Measurements from ENCODE around the gene IGFBPL1.

IGFBPL1 gene

GRCh38 chr9:38392235-38393127 lies 31.8 kb downstream of the IGFBPL1 start, which contains the start of gene ALDH1B1:
Gene ALDH1B1, plus strand, starts transcription at chr9:38392702. Its CDS starts 3,047 bp downstream, at chr9:38395749.
- Histone ChIP-seq H2AK5ac (ENCODE audit: low read length, severe bottlenecking) (peak within 1 kb of the TSS; percentile 10), H3K27me3 (ENCODE audit: control insufficient read depth in 1 of 2, insufficient read depth in 1 of 2, low read length in 2 of 2) (no peaks in the 10 kb centered on the region), H2BK12ac (ENCODE audit: low read length in 2 of 2) (peak within 1 kb of the TSS; percentile 11 to 29), H3K4me2 (ENCODE audit: low read length, poor library complexity, severe bottlenecking) (peak within 1 kb of the TSS; percentile 49), H3K4ac (ENCODE audit: low read depth in 1 of 2, low read length in 2 of 2) (peak within 1 kb of the TSS; percentile 32 to 36), H2BK5ac (ENCODE audit: low read depth, low read length, poor library complexity, severe bottlenecking) (peak within 1 kb of the TSS; percentile 71), H2BK120ac (ENCODE audit: low read depth, low read length) (peak within 1 kb of the TSS; percentile 54), H3K4me3 (ENCODE audit: insufficient read depth in 1 of 2, low read depth in 1 of 2, low read length in 2 of 2) (peak within 1 kb of the TSS; percentile 72 to 94), H3K4me1 (ENCODE audit: control insufficient read depth, insufficient read depth, low read depth, low read length) (peaks cover 21% of the 10 kb centered on the region), H2AFZ (ENCODE audit: low read depth, low read length) (peak within 1 kb of the TSS; percentile 86), H3K27ac (ENCODE audit: low read length, poor library complexity, severe bottlenecking) (peak within 1 kb of the TSS; percentile 57), H3K18ac (ENCODE audit: low read depth in 1 of 2, low read length in 2 of 2) (peak within 1 kb of the TSS; percentile 45 to 52), H4K91ac (ENCODE audit: low read length) (no peak within 1 kb of the TSS), H3K79me1 (replicated peaks; ENCODE audit: low read length, poor library complexity, severe bottlenecking) (peaks cover 25% of the 10 kb centered on the region), H3K9ac (ENCODE audit: low read length) (peak within 1 kb of the TSS; percentile 93), H4K8ac (ENCODE audit: low read length) (peak within 1 kb of the TSS; percentile 67), H3K36me3 (ENCODE audit: control insufficient read depth in 1 of 2, insufficient read depth in 2 of 2, low read depth in 1 of 2, low read length in 2 of 2) (peaks cover 23 to 24% of the 10 kb centered on the region in 2 experiments), H3K14ac (ENCODE audit: low read length in 2 of 2) (peak within 1 kb of the TSS in 1 of 2 experiments; percentile 53), H3K23ac (ENCODE audit: low read length in 2 of 2) (peak within 1 kb of the TSS; percentile 2 to 68), H3K9me3 (ENCODE audit: control insufficient read depth, low read length) (no peaks in the 10 kb centered on the region), H2BK15ac (ENCODE audit: low read depth, poor library complexity, severe bottlenecking) (peak within 1 kb of the TSS; percentile 52)
- WGBS, result under 1% methylated on average over 53 of the region's 58 CpGs
- DNase-seq, result peak; percentile 88

- Histone ChIP-seq H2AK5ac (ENCODE audit: low read length, severe bottlenecking) (peak overlapping the region; percentile 7), H3K4me2 (ENCODE audit: low read length, poor library complexity, severe bottlenecking) (no peak overlapping the region), H2BK5ac (ENCODE audit: low read depth, low read length, poor library complexity, severe bottlenecking) (no peak overlapping the region), H3K79me1 (replicated peaks; ENCODE audit: low read length, poor library complexity, severe bottlenecking) (peaks cover 22% of the 10 kb centered on the region), H3K9me3 (ENCODE audit: control insufficient read depth, low read length) (no peaks in the 10 kb centered on the region), H2BK12ac (ENCODE audit: low read length in 2 of 2) (no peak overlapping the region), H2BK120ac (ENCODE audit: low read depth, low read length) (no peak overlapping the region), H3K27ac (ENCODE audit: low read length, poor library complexity, severe bottlenecking) (no peak overlapping the region), H3K9ac (ENCODE audit: low read length) (peak overlapping the region; percentile 93), H3K4ac (ENCODE audit: low read depth in 1 of 2, low read length in 2 of 2) (no peak overlapping the region), H3K4me3 (ENCODE audit: insufficient read depth in 1 of 2, low read depth in 1 of 2, low read length in 2 of 2) (peak overlapping the region in 1 of 2 experiments; percentile 94), H4K8ac (ENCODE audit: low read length) (no peak overlapping the region), H3K4me1 (ENCODE audit: control insufficient read depth, insufficient read depth, low read depth, low read length) (peaks cover 21% of the 10 kb centered on the region), H3K14ac (ENCODE audit: low read length in 2 of 2) (no peak overlapping the region), H2BK15ac (ENCODE audit: low read depth, poor library complexity, severe bottlenecking) (no peak overlapping the region), H3K36me3 (ENCODE audit: control insufficient read depth in 1 of 2, insufficient read depth in 2 of 2, low read depth in 1 of 2, low read length in 2 of 2) (peaks cover 14 to 16% of the 10 kb centered on the region in 2 experiments), H4K91ac (ENCODE audit: low read length) (no peak overlapping the region), H3K18ac (ENCODE audit: low read depth in 1 of 2, low read length in 2 of 2) (no peak overlapping the region), H3K27me3 (ENCODE audit: control insufficient read depth in 1 of 2, insufficient read depth in 1 of 2, low read length in 2 of 2) (no peaks in the 10 kb centered on the region), H3K23ac (ENCODE audit: low read length in 2 of 2) (no peak overlapping the region), H2AFZ (ENCODE audit: low read depth, low read length) (no peak overlapping the region)
- 96% methylated on average over 14 of the region's 18 CpGs for WGBS
- no peak for DNase-seq
These were observed 32.8 kb downstream of the IGFBPL1 start for GRCh38 chr9:38391278-38392118.

GRCh38 chr9:38390851-38391250 lies 33.4 kb downstream of the IGFBPL1 start:
- WGBS, result 71% methylated on average over 5 of the region's 5 CpGs
- Histone ChIP-seq H3K4me3 (ENCODE audit: insufficient read depth in 1 of 2, low read depth in 1 of 2, low read length in 2 of 2) (no peak overlapping the region), H3K4ac (ENCODE audit: low read depth in 1 of 2, low read length in 2 of 2) (no peak overlapping the region), H2AFZ (ENCODE audit: low read depth, low read length) (no peak overlapping the region), H3K27me3 (ENCODE audit: control insufficient read depth in 1 of 2, insufficient read depth in 1 of 2, low read length in 2 of 2) (no peaks in the 10 kb centered on the region), H3K79me1 (replicated peaks; ENCODE audit: low read length, poor library complexity, severe bottlenecking) (peaks cover 16% of the 10 kb centered on the region), H3K9ac (ENCODE audit: low read length) (no peak overlapping the region), H2BK5ac (ENCODE audit: low read depth, low read length, poor library complexity, severe bottlenecking) (no peak overlapping the region), H4K91ac (ENCODE audit: low read length) (no peak overlapping the region), H3K4me1 (ENCODE audit: control insufficient read depth, insufficient read depth, low read depth, low read length) (peaks cover 24% of the 10 kb centered on the region), H3K18ac (ENCODE audit: low read depth in 1 of 2, low read length in 2 of 2) (no peak overlapping the region), H2BK15ac (ENCODE audit: low read depth, poor library complexity, severe bottlenecking) (no peak overlapping the region), H3K23ac (ENCODE audit: low read length in 2 of 2) (no peak overlapping the region), H4K8ac (ENCODE audit: low read length) (no peak overlapping the region), H3K9me3 (ENCODE audit: control insufficient read depth, low read length) (no peaks in the 10 kb centered on the region), H3K4me2 (ENCODE audit: low read length, poor library complexity, severe bottlenecking) (no peak overlapping the region), H3K14ac (ENCODE audit: low read length in 2 of 2) (no peak overlapping the region), H2AK5ac (ENCODE audit: low read length, severe bottlenecking) (peak overlapping the region; percentile 45), H3K27ac (ENCODE audit: low read length, poor library complexity, severe bottlenecking) (no peak overlapping the region), H2BK120ac (ENCODE audit: low read depth, low read length) (no peak overlapping the region), H2BK12ac (ENCODE audit: low read length in 2 of 2) (no peak overlapping the region), H3K36me3 (ENCODE audit: control insufficient read depth in 1 of 2, insufficient read depth in 2 of 2, low read depth in 1 of 2, low read length in 2 of 2) (peaks cover 7 to 9% of the 10 kb centered on the region in 2 experiments)
- DNase-seq, result no peak

- no peak overlapping the region for H2AFZ ChIP-seq (ENCODE audit: low read depth, low read length)
- H3K18ac ChIP-seq (ENCODE audit: low read depth in 1 of 2, low read length in 2 of 2), result no peak overlapping the region
- H3K9me3 ChIP-seq (ENCODE audit: control insufficient read depth, low read length), result no peaks in the 10 kb centered on the region
- DNase-seq, result no peak
- peak overlapping the region; percentile 36 for H3K9ac ChIP-seq (ENCODE audit: low read length)
- no peak overlapping the region for H4K8ac ChIP-seq (ENCODE audit: low read length)
- no peaks in the 10 kb centered on the region for H3K27me3 ChIP-seq (ENCODE audit: control insufficient read depth in 1 of 2, insufficient read depth in 1 of 2, low read length in 2 of 2)
- H2BK120ac ChIP-seq (ENCODE audit: low read depth, low read length), result no peak overlapping the region
- H2BK5ac ChIP-seq (ENCODE audit: low read depth, low read length, poor library complexity, severe bottlenecking), result no peak overlapping the region
- H4K91ac ChIP-seq (ENCODE audit: low read length), result no peak overlapping the region
- H3K79me1 ChIP-seq (replicated peaks; ENCODE audit: low read length, poor library complexity, severe bottlenecking), result peaks cover 12% of the 10 kb centered on the region
- no peak overlapping the region for H3K4ac ChIP-seq (ENCODE audit: low read depth in 1 of 2, low read length in 2 of 2)
- H3K23ac ChIP-seq (ENCODE audit: low read length in 2 of 2), result no peak overlapping the region
- no peak overlapping the region for H3K27ac ChIP-seq (ENCODE audit: low read length, poor library complexity, severe bottlenecking)
- H3K4me2 ChIP-seq (ENCODE audit: low read length, poor library complexity, severe bottlenecking), result no peak overlapping the region
- peaks cover 4 to 5% of the 10 kb centered on the region in 2 experiments for H3K36me3 ChIP-seq (ENCODE audit: control insufficient read depth in 1 of 2, insufficient read depth in 2 of 2, low read depth in 1 of 2, low read length in 2 of 2)
- peak overlapping the region; percentile 45 for H2AK5ac ChIP-seq (ENCODE audit: low read length, severe bottlenecking)
- H3K4me1 ChIP-seq (ENCODE audit: control insufficient read depth, insufficient read depth, low read depth, low read length), result peaks cover 27% of the 10 kb centered on the region
- no peak overlapping the region for H2BK15ac ChIP-seq (ENCODE audit: low read depth, poor library complexity, severe bottlenecking)
- 66% methylated on average over 1 of the region's 1 CpG for WGBS
- no peak overlapping the region for H3K4me3 ChIP-seq (ENCODE audit: insufficient read depth in 1 of 2, low read depth in 1 of 2, low read length in 2 of 2)
- H2BK12ac ChIP-seq (ENCODE audit: low read length in 2 of 2), result no peak overlapping the region
- no peak overlapping the region for H3K14ac ChIP-seq (ENCODE audit: low read length in 2 of 2)
These were observed 33.8 kb downstream of the IGFBPL1 start for GRCh38 chr9:38390442-38390841.

Measured in mesenchymal stem cell (in vitro differentiated cells and primary cell).